GM19372 (cell line): Measurements from ENCODE around the gene SHISA6.

Source experiments
- ATAC-seq: cut with Tn5 transposase; IDR thresholded peaks from one replicate; pipeline ENCODE4 v1.9.1; 2021; ENCODE audit warnings: mild to moderate bottlenecking, low read depth, moderate library complexity; ENCODE audit not compliant: unreplicated experiment

The SHISA6 gene

GRCh38 chr17:11240841-11241610 is at the start of gene SHISA6:
Gene SHISA6, plus strand, starts transcription at chr17:11241213.
- ATAC-seq, result no peak

DNA sequence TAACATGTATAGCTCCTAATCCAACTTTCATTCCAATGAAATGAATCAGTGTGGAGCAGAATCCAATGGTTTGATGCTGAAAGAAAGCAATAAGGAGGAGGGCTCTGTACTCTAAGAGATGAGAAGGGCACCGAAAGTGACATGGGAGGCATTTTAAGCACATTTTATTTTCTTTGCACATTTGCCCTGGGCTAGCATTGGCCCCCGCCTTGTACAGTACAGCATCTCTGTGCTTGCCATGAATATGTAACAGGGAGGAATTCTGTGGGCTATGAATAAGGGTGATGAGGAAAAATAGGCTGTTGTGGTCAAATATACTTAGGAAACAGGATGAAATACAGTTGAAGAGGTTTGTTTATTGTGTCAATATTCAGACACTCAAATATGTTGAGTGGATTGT is 45.2 kb upstream of the SHISA6 start:
- ATAC-seq, result no peak

DNA sequence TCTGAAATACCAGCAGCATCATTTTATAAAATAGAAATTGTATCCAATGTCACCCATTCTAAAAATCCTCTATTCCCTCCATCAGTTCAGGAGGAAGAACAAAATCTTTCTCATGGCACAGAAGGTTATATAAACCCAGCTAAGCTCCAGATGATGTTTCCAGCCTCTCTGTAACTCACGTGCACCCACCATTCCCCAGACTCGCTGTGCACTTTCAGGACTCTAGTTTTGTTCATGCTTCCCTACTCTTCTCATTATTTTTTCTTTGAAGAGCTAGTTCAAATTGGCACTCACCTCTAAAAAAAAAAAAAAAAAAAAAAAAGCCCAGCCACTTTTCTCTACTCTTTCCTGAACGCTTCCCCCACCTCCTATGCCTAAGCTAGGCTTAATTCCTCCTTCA is 36.0 kb upstream of the SHISA6 start:
- no peak for ATAC-seq

- ATAC-seq, result no peak
Measured at GRCh38 chr17:11205659-11206058, 35.4 kb upstream of the SHISA6 start.

GRCh38 chr17:11209906-11210305 is 31.1 kb upstream of the SHISA6 start:
- no peak for ATAC-seq

DNA sequence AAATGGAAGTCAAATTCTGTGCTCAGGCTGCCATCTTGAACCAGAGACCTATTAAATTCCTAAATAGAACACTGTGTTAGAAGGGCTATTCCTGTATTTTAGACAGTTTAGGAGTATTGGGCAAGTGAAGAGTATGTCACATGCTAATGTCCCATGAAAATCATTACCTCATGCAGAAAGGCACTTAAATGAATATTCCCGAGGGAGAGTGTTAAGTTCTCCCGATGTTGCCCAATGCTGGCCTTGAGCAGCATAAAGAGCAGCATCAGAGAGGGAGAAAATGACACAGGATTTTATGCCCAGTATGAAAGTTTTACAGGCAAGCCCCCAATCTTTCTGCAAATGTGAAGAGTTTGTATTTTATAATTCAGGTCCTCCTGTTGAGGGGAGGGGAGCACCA is 28.2 kb upstream of the SHISA6 start:
- ATAC-seq, result no peak

DNA sequence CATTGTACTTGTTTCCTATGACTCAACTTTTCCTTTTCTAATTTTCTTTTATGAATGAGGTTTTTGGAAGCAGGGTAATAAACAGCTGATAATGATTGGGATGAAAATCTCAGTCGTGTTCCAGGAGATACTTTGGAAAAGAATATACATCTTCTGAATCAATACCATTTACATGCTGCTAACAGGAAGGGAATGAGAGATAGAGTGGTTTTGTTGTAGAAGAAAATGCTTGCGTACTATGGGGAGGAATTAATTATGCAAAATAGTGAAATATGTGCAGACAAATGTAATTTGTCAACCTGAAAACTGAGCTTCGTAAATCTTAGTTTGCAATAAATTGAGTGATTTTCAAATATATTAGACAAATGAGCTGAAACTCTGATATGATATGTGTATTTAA is 24.0 kb upstream of the SHISA6 start:
- ATAC-seq, result no peak

- ATAC-seq, result no peak
Measured at GRCh38 chr17:11221196-11221595, 19.8 kb upstream of the SHISA6 start.

GRCh38 chr17:11221721-11222120 is 19.3 kb upstream of the SHISA6 start:
- ATAC-seq, result no peak

GRCh38 chr17:11238705-11239104 is 2.3 kb upstream of the SHISA6 start:
- ATAC-seq, result no peak

DNA sequence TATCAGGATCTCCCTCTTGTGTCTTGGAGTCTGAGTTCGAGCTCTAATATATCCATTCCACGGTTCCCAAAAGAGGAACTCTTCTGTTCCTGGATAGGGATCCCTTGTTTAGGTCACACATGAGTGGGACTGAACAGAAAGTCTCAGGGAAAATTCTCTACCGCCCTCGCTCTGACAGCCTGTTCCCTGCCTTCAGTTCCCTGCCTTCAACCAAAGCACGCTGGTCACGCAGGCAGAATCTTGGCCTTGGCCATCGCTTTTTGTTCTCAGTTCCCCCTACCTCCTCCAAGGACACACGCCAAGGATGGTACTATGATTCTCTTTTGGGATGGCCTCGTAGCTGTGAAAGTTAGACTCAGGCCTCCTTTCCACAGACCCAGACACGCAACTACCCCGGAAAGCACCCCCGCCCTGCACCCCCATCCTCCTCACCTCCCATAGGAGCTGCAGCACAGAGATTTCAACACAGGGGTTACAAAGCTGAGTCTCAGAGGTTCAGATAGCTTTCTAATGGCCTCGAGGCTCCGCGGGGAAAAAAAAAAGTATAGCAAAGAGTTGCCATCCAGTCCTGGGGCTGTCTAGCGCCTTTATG is 1.5 kb upstream of the SHISA6 start:
- no peak for ATAC-seq

DNA sequence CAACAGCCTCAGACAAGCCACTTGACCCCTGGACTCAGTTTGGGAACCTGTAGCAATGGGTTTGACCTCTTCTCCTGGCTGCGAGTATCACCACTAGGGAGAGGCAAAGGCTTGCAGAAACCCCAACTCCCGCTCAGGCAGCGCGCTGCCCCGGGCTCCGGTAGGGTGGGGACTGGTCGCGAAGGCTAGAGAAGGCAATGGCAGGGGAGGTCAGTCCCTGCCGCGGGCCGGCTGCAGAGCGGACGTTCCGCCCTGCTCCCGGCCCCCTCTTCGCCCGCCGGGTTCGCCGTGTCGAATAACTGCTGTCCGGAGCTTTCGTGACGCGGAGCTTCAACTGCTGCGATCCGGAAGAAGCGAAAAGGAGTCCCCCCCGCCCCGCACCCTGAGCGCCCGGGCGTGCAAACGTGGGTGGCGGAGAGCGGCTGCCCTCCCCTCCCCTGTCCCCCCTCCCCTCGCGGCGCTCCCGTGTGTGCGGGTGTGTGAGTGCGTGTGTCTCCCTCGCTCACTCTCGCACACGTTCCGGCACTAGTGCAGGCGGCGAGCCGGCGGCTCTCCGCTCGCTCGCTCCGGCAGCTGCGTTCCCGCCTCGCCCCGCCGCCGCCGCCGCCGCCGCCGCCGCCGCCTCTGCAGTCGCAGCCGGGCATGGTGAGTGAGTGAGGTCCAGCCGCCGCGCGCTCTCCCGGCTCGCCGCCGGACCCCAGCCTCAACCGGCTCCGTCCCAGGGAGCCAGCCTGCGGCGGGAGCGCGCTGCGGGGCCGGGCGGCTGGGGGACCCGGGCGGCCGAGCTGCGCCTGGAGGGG is 772 bp upstream of the SHISA6 start:
- no peak for ATAC-seq

GRCh38 chr17:11241611-11242226 is 706 bp downstream of the SHISA6 start:
- no peak for ATAC-seq

DNA sequence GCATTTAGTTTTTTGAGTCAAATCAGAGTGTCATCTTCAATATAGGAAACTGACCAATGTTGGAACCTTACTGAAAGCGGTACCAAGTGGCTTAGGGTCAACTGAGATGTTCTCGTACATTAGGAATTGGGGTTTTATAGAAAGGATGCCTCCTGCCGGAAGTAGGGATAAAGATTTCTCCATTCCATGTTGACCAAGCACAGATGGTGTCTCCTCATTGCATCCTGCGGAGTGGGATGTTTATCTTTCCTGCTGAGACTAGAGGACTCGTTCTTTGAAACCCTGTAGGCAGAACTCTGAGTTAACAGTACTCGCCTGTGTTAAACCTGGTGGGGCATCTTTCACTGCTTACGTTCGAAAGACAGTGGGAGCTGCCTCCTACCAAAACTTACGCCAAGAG is 1.4 kb downstream of the SHISA6 start:
- no peak for ATAC-seq

DNA sequence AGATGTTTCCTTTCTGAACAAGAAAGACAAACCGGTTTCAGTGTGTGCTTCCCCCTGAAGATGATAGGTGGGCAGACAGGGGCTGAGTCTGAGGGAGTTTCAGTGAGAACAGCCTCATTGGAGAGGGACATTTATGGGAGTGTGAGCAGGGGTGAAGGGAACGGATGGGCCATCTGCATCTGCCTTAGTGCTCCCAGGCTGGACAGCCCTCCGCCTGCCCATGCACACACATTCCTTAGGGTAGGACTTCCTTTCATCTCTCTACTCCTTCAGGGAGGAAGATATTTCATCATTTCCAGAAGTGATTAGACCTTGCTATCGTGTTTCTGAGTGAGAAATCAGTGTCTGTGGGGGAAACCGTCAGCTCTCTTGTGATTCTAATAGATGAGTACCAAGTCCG is 3.8 kb downstream of the SHISA6 start:
- ATAC-seq, result no peak

DNA sequence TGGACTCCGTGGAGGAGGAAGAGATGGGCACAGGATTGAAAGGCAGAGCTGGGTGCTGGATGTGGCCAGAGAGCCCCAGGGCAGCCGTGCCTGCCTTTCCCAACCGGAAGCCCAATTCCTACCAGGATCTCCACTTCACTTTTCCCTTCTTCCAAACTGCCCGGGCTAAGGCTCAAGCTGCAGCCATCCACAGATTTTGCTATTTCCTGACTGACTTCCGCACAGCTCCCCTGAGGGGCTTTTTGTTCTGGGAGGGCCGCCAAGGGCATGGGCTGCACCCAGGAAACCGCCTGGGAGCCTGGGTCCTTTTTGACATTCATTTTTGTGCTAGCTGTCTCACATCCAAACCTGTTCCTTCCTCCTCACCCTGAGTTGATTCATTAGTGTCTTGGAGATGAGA is 4.2 kb downstream of the SHISA6 start:
- no peak for ATAC-seq

- ATAC-seq, result no peak
Measured at GRCh38 chr17:11245791-11246190, 4.8 kb downstream of the SHISA6 start.

- no peak for ATAC-seq
Measured at GRCh38 chr17:11250161-11250560, 9.1 kb downstream of the SHISA6 start.

- no peak for ATAC-seq
Measured at GRCh38 chr17:11251561-11252107, 10.6 kb downstream of the SHISA6 start.

DNA sequence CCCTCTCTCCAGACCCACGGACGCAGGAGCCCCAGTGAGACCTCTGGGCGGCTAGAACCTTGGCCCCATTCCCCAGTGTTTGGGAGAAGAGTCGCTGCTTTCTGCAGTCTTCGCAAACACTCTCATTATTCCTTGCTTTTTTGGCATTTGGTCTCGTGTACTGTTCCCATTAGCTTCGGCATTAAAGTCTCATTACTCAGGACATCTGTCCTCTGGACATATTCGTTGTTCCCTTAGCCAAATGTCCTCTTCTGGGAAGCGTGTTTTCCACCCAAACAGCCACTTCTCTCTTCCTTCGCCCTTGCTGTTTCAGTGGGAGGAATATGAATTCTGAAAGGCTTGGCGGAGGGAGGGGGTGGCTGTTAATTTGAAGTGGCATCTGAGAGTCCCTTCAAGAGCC is 11.1 kb downstream of the SHISA6 start:
- no peak for ATAC-seq

GRCh38 chr17:11256877-11257276 is 15.9 kb downstream of the SHISA6 start:
- no peak for ATAC-seq
